Neural crest cell (in vitro differentiated cells): ENCODE measurements around the gene RASGRP3. TPM values are rescaled to one million over a fixed set of nuclear protein-coding genes. Genes with fewer than 3 reads are reported as not detected.

Experiments
- DNase-seq: peaks from one replicate; pipeline ENCODE4 v3.0.0; 2021; ENCODE audit warnings: low read depth, mixed read lengths, low spot score
- H3K27ac Mint-ChIP-seq: one replicate; pipeline ENCODE4 v1.8.0; 2021; ENCODE audit warnings: mild to moderate bottlenecking, mixed read lengths; ENCODE audit not compliant: unreplicated experiment
- H3K27me3 Mint-ChIP-seq: 2 replicates; pipeline ENCODE4 v1.8.0; 2021; ENCODE audit warnings: low read depth, mild to moderate bottlenecking, mixed read lengths
- H3K36me3 Mint-ChIP-seq: 2 replicates; pipeline ENCODE4 v1.8.0; 2021; ENCODE audit warnings: low read depth, mild to moderate bottlenecking, mixed read lengths
- H3K4me1 Mint-ChIP-seq: 2 replicates; pipeline ENCODE4 v1.8.0; 2021; ENCODE audit warnings: mixed read lengths
- H3K4me3 Mint-ChIP-seq: one replicate; pipeline ENCODE4 v1.8.0; 2021; ENCODE audit warnings: mild to moderate bottlenecking, mixed read lengths
- H3K9me3 Mint-ChIP-seq: 2 replicates; pipeline ENCODE4 v1.8.0; 2021; ENCODE audit warnings: mixed read lengths
- CTCF ChIP-seq: fragments of 200-600 bp; sonication (generic); conservative IDR thresholded peaks from 2 replicates; pipeline ENCODE4 v1.5.0; 2021; ENCODE audit warnings: antibody characterized with exemption, mild to moderate bottlenecking
- total RNA-seq: library from RNA; stranded (reverse); gene quantifications from 2 replicates; pipeline ENCODE4 v1.2.1, GENCODE V29; 2021

Gene RASGRP3
- total RNA-seq, 1 donor from 2014 or later, result 0.07 TPM

GRCh38 chr2:33532966-33533365 lies 56.5 kb downstream of the RASGRP3 start:
- no peaks in the 10 kb centered on the region for H3K9me3 Mint-ChIP-seq
- H3K4me1 Mint-ChIP-seq, result no peaks in the 10 kb centered on the region
- no peak for DNase-seq
- no peaks in the 10 kb centered on the region for H3K36me3 Mint-ChIP-seq
- no peak for TF ChIP-seq CTCF
- H3K4me3 Mint-ChIP-seq, result no peak overlapping the region
- no peaks in the 10 kb centered on the region for H3K27me3 Mint-ChIP-seq
- H3K27ac Mint-ChIP-seq, result no peak overlapping the region

DNA sequence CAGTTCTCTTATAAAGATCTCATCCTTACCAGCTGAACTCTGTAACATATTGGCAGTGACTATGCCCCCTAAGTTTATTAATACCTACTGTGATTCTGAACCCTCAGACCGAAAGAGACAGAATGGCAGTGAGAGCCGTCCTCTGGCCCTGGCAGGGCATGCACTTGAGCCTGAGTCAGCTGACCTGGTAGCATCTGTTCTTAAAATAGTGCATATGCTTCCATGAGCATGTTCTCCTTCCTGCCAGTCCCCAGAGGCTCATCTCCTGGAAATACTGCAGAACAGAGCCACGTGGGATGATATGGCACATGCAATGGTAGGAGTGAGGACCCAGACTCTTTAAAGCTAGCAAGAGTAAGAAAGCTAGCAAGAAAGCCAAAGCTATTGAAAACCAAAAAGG lies 59.0 kb downstream of the RASGRP3 start:
- no peaks in the 10 kb centered on the region for H3K9me3 Mint-ChIP-seq
- no peak overlapping the region for H3K4me3 Mint-ChIP-seq
- no peaks in the 10 kb centered on the region for H3K4me1 Mint-ChIP-seq
- H3K27me3 Mint-ChIP-seq, result no peaks in the 10 kb centered on the region
- H3K27ac Mint-ChIP-seq, result no peak overlapping the region
- DNase-seq, result no peak
- no peaks in the 10 kb centered on the region for H3K36me3 Mint-ChIP-seq
- TF ChIP-seq CTCF, result no peak

GRCh38 chr2:33541243-33541642 lies 64.8 kb downstream of the RASGRP3 start:
- Mint-ChIP-seq H3K4me1 (no peaks in the 10 kb centered on the region), H3K36me3 (no peaks in the 10 kb centered on the region), H3K27me3 (no peaks in the 10 kb centered on the region), H3K27ac (no peak overlapping the region), H3K9me3 (no peaks in the 10 kb centered on the region), H3K4me3 (no peak overlapping the region)
- TF ChIP-seq CTCF, result no peak
- DNase-seq, result no peak

GRCh38 chr2:33550206-33550605 lies 73.8 kb downstream of the RASGRP3 start:
- TF ChIP-seq CTCF, result no peak
- peaks cover 4% of the 10 kb centered on the region for H3K9me3 Mint-ChIP-seq
- no peak for DNase-seq
- no peaks in the 10 kb centered on the region for H3K36me3 Mint-ChIP-seq
- H3K27ac Mint-ChIP-seq, result no peak overlapping the region
- no peaks in the 10 kb centered on the region for H3K4me1 Mint-ChIP-seq
- H3K4me3 Mint-ChIP-seq, result no peak overlapping the region
- no peaks in the 10 kb centered on the region for H3K27me3 Mint-ChIP-seq

DNA sequence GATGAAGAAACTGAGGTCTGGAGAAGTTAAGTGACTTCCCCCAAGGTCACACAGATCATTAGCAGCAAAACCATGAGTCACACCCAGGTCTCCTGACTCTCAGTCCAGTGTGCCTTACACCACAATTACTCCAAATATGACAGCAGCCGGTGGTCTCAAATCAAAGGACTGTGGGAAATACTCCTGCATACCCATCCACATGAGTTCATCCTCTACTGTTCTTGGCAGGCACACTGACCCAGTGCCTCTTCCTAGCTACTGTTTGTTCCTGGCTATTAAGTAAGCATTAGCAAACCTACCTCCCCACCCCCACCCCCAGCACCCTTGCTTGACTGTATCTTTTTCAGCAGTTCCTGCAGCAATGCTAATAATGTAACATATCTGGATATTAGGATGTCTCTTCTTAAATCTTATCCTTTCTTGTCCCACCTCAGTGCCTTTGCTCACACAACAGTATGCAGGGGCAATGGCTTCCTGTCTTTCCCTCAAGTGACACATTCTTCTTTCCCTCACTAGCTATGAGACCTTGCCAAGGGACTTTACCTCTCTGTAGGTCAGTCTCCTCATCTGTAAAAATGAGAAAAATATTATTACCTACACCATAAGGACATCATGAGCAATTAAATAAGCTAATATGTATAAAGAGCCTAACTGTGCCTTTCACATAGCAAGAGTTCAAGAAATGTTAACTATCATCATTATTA lies 76.5 kb downstream of the RASGRP3 start:
- TF ChIP-seq CTCF, result no peak
- Mint-ChIP-seq H3K9me3 (no peaks in the 10 kb centered on the region), H3K4me3 (no peak overlapping the region), H3K4me1 (no peaks in the 10 kb centered on the region), H3K27me3 (no peaks in the 10 kb centered on the region), H3K36me3 (no peaks in the 10 kb centered on the region), H3K27ac (no peak overlapping the region)
- no peak for DNase-seq
